Measurements from ENCODE around the gene ZNF407.

- TF ChIP-seq GATA2 (IDR thresholded peaks at IDR 0.05; ENCODE audit: low read depth, low read length) (no peak), GATA3 (IDR thresholded peaks at IDR 0.05; ENCODE audit: low read depth, low read length) (no peak)
Observed at GRCh38 chr18:74550886-74551285, 46.8 kb upstream of the ZNF407 start.

Data from SH-SY5Y (cell line).